ENCODE data around the gene PLAC8.
A peak's percentile ranks its signal among the peaks of the same experiment; 100 is the strongest.
"Not testable (repeated sequence)": the region's sequence is repeated elsewhere in the genome, so short reads cannot be mapped to it uniquely, and the experiment has no call there.

Gene PLAC8

DNA sequence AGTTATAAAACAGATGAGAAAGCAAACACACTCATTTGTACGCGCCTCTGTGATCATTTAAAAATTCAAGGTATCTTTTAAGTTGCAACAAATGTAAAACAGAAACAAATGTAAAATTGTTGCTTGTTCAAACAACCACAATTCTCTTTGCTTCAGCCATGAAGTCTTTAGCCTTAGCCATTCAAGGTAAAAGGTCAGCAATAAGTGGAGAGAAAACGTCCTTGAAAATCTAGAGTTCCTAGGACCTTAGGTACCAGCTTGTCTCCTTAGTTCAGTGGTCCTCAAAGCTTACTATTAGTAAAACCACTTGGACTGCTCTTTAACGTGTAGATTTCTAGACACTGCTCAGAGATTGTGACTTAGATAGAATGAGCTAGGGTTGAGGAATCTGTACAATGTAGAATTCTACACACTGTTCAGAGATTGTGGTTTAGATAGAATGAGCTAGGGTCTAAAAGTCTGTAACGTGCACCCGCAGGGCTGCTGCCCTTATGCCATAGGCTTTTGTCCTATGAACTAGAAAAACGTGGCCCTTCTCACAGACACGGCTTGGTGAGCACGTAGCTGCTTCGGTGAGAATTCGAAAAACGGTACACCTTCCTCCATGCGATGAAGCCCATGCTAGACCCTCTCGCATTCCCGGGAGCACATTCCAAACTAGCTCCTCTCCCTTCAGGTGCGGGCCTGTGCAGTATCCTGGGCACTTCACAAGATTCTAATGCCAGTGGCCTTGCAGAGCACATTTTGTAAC lies 1.7 kb downstream of the PLAC8 start:
- H3K4me3 ChIP-seq (ENCODE audit: low read depth in 1 of 2, low read length in 2 of 2), result peak overlapping the region; percentile 63 to 67
- peak overlapping the region; percentile 54 for H3K27ac ChIP-seq (ENCODE audit: low read depth, low read length)
- H3K36me3 ChIP-seq (ENCODE audit: control insufficient read depth in 1 of 2, insufficient read depth in 2 of 2, low read length in 2 of 2), result no peaks in the 10 kb centered on the region
- peak overlapping the region; percentile 64 to 74 for H3K9ac ChIP-seq (ENCODE audit: low read depth in 1 of 2, low read length in 2 of 2)
- H3K4me1 ChIP-seq (ENCODE audit: control insufficient read depth in 1 of 2, insufficient read depth in 2 of 2, low read length in 2 of 2), result peaks cover 14 to 28% of the 10 kb centered on the region in 2 donors
- no peaks in the 10 kb centered on the region for H3K27me3 ChIP-seq (ENCODE audit: control insufficient read depth in 1 of 2, insufficient read depth in 2 of 2, low read length in 2 of 2)
- no peaks in the 10 kb centered on the region for H3K9me3 ChIP-seq (ENCODE audit: control insufficient read depth in 1 of 2, low read length in 2 of 2)

DNA sequence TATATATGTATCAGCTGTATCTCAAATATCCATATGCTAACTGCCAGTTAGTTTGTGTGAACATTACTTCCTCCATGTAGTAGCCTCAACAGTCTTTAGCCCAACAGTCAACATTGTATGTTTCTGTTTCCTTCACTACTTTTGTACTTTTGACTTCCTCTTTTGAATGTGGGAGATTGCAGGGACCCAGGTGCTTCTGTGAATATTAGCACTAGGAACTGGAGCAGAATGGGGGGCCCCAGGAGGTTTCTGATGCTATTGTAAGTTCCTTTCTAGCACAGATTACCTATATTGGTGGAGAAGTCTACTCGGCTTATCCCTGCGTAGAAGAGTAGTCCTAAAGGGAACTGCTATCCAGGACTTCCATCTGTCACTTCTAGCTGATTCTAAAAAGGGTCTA lies 2.3 kb downstream of the PLAC8 start:
- Histone ChIP-seq H3K36me3 (ENCODE audit: control insufficient read depth in 1 of 2, insufficient read depth in 2 of 2, low read length in 2 of 2) (no peaks in the 10 kb centered on the region), H3K4me1 (ENCODE audit: control insufficient read depth in 1 of 2, insufficient read depth in 2 of 2, low read length in 2 of 2) (peaks cover 14 to 28% of the 10 kb centered on the region in 2 donors), H3K4me3 (ENCODE audit: low read depth in 1 of 2, low read length in 2 of 2) (peak overlapping the region; percentile 63 to 67), H3K27me3 (ENCODE audit: control insufficient read depth in 1 of 2, insufficient read depth in 2 of 2, low read length in 2 of 2) (no peaks in the 10 kb centered on the region), H3K27ac (ENCODE audit: low read depth, low read length) (peak overlapping the region; percentile 54), H3K9me3 (ENCODE audit: control insufficient read depth in 1 of 2, low read length in 2 of 2) (no peaks in the 10 kb centered on the region), H3K9ac (ENCODE audit: low read depth in 1 of 2, low read length in 2 of 2) (peak overlapping the region; percentile 64 to 74)

GRCh38 chr4:83111751-83112141 lies 2.8 kb downstream of the PLAC8 start:
- Histone ChIP-seq H3K4me1 (ENCODE audit: control insufficient read depth in 1 of 2, insufficient read depth in 2 of 2, low read length in 2 of 2) (peaks cover 14 to 28% of the 10 kb centered on the region in 2 donors), H3K4me3 (ENCODE audit: low read depth in 1 of 2, low read length in 2 of 2) (peak overlapping the region in 1 of 2 donors; percentile 27)
- not testable (repeated sequence) for H3K9me3 ChIP-seq (ENCODE audit: control insufficient read depth in 1 of 2, low read length in 2 of 2); H3K36me3 ChIP-seq (ENCODE audit: control insufficient read depth in 1 of 2, insufficient read depth in 2 of 2, low read length in 2 of 2); H3K27me3 ChIP-seq (ENCODE audit: control insufficient read depth in 1 of 2, insufficient read depth in 2 of 2, low read length in 2 of 2); H3K9ac ChIP-seq (ENCODE audit: low read depth in 1 of 2, low read length in 2 of 2); H3K27ac ChIP-seq (ENCODE audit: low read depth, low read length)

GRCh38 chr4:83110970-83111750 lies 3.4 kb downstream of the PLAC8 start:
- peak overlapping the region; percentile 50 to 67 for H3K9ac ChIP-seq (ENCODE audit: low read depth in 1 of 2, low read length in 2 of 2)
- no peaks in the 10 kb centered on the region for H3K36me3 ChIP-seq (ENCODE audit: control insufficient read depth in 1 of 2, insufficient read depth in 2 of 2, low read length in 2 of 2)
- H3K27me3 ChIP-seq (ENCODE audit: control insufficient read depth in 1 of 2, insufficient read depth in 2 of 2, low read length in 2 of 2), result no peaks in the 10 kb centered on the region
- no peak overlapping the region for H3K27ac ChIP-seq (ENCODE audit: low read depth, low read length)
- peaks cover 14 to 28% of the 10 kb centered on the region in 2 donors for H3K4me1 ChIP-seq (ENCODE audit: control insufficient read depth in 1 of 2, insufficient read depth in 2 of 2, low read length in 2 of 2)
- peak overlapping the region; percentile 65 to 75 for H3K4me3 ChIP-seq (ENCODE audit: low read depth in 1 of 2, low read length in 2 of 2)
- no peaks in the 10 kb centered on the region for H3K9me3 ChIP-seq (ENCODE audit: control insufficient read depth in 1 of 2, low read length in 2 of 2)

GRCh38 chr4:83110223-83110945 lies 4.1 kb downstream of the PLAC8 start:
- no peaks in the 10 kb centered on the region for H3K27me3 ChIP-seq (ENCODE audit: control insufficient read depth in 1 of 2, insufficient read depth in 2 of 2, low read length in 2 of 2)
- peak overlapping the region; percentile 65 to 75 for H3K4me3 ChIP-seq (ENCODE audit: low read depth in 1 of 2, low read length in 2 of 2)
- H3K9ac ChIP-seq (ENCODE audit: low read depth in 1 of 2, low read length in 2 of 2), result peak overlapping the region; percentile 50 to 67
- no peaks in the 10 kb centered on the region for H3K9me3 ChIP-seq (ENCODE audit: control insufficient read depth in 1 of 2, low read length in 2 of 2)
- H3K36me3 ChIP-seq (ENCODE audit: control insufficient read depth in 1 of 2, insufficient read depth in 2 of 2, low read length in 2 of 2), result peaks cover under 1 to 4% of the 10 kb centered on the region in 2 donors
- peaks cover 14 to 27% of the 10 kb centered on the region in 2 donors for H3K4me1 ChIP-seq (ENCODE audit: control insufficient read depth in 1 of 2, insufficient read depth in 2 of 2, low read length in 2 of 2)
- H3K27ac ChIP-seq (ENCODE audit: low read depth, low read length), result peak overlapping the region; percentile 70

DNA sequence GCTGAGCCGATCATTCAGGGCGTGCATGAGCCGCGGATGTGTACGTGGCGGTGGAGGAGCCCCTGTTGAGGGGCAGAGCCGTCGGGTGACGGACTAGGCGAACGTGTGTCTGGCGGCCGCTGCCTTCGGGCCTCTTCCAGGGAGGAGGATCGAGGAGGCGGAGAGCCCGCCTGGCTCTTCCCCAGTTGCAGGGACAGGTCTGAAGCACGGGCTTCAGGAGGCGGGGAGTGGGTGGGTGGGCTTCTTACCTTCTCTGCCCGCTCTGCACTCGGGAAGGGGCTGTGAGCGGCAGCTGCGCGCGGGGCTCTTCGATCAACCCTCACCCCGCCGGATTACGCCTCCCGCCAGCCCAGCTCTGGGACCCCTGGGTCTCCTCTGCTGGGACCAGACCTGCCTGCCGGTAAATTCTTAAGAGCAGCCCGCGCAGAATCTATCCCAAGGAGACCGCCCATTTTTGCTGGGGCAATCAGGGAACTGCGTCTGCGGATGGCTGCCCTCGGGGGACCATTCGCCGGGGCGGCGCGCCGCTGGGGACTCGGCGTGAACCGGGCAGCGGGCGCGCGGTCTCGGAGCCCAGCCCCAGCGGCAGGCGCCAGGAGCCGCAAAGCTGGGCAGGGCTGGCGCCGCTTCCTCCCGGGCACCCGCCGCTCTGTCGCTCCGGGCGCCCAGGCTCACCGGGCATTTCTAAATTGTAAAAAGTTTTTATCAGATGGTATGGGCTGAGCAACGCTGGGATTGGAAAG lies 4.9 kb downstream of the PLAC8 start:
- Histone ChIP-seq H3K27ac (ENCODE audit: low read depth, low read length) (peak overlapping the region; percentile 70), H3K4me3 (ENCODE audit: low read depth in 1 of 2, low read length in 2 of 2) (peak overlapping the region; percentile 65 to 75), H3K27me3 (ENCODE audit: control insufficient read depth in 1 of 2, insufficient read depth in 2 of 2, low read length in 2 of 2) (no peaks in the 10 kb centered on the region), H3K36me3 (ENCODE audit: control insufficient read depth in 1 of 2, insufficient read depth in 2 of 2, low read length in 2 of 2) (peaks cover 3 to 11% of the 10 kb centered on the region in 2 donors), H3K4me1 (ENCODE audit: control insufficient read depth in 1 of 2, insufficient read depth in 2 of 2, low read length in 2 of 2) (peaks cover 9 to 22% of the 10 kb centered on the region in 2 donors), H3K9ac (ENCODE audit: low read depth in 1 of 2, low read length in 2 of 2) (peak overlapping the region; percentile 50 to 67), H3K9me3 (ENCODE audit: control insufficient read depth in 1 of 2, low read length in 2 of 2) (no peaks in the 10 kb centered on the region)

DNA sequence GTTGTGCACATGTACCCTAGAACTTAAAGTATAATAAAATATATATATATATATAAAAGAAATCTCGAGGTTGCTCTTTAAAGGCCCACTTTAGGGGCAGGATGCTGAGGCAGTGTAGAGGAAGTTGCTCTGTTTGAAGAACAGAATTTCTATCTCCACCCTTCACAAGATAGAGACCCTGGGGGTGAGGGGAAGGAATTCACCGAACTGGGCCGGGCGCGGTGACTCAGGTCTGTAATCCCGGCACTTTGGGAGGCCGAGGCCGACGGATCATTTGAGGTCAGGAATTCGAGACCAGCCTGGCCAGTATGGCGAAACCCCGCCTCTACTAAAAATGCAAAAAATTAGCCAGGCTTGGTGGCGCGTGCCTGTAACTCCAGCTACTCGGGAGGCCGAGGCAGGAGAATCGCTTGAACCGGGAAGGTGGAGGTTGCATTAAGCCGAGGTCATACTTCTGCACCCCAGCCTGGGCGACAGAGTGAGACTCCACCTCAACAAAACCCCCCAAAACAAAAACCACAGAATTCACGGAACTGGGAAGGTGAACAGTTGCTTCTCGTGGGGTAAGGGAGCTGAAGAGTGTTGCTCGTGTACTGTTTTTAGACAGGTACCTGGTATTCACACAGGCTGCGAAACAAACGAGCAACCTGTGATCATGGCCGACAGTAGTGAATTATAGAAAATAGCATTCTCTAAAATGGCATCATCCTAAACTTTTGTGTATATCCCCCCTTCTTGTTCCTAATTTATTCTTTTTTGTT lies 6.2 kb downstream of the PLAC8 start:
- H3K27me3 ChIP-seq (ENCODE audit: control insufficient read depth in 1 of 2, insufficient read depth in 2 of 2, low read length in 2 of 2), result no peaks in the 10 kb centered on the region
- no peaks in the 10 kb centered on the region for H3K9me3 ChIP-seq (ENCODE audit: control insufficient read depth in 1 of 2, low read length in 2 of 2)
- peaks cover 9 to 19% of the 10 kb centered on the region in 2 donors for H3K4me1 ChIP-seq (ENCODE audit: control insufficient read depth in 1 of 2, insufficient read depth in 2 of 2, low read length in 2 of 2)
- H3K27ac ChIP-seq (ENCODE audit: low read depth, low read length), result no peak overlapping the region
- H3K4me3 ChIP-seq (ENCODE audit: low read depth in 1 of 2, low read length in 2 of 2), result peak overlapping the region; percentile 26 to 75
- H3K9ac ChIP-seq (ENCODE audit: low read depth in 1 of 2, low read length in 2 of 2), result peak overlapping the region in 1 of 2 donors; percentile 49
- H3K36me3 ChIP-seq (ENCODE audit: control insufficient read depth in 1 of 2, insufficient read depth in 2 of 2, low read length in 2 of 2), result peaks cover 3 to 15% of the 10 kb centered on the region in 2 donors

GRCh38 chr4:83107631-83108030 lies 6.9 kb downstream of the PLAC8 start:
- Histone ChIP-seq H3K27me3 (ENCODE audit: control insufficient read depth in 1 of 2, insufficient read depth in 2 of 2, low read length in 2 of 2) (no peaks in the 10 kb centered on the region), H3K9me3 (ENCODE audit: control insufficient read depth in 1 of 2, low read length in 2 of 2) (no peaks in the 10 kb centered on the region), H3K9ac (ENCODE audit: low read depth in 1 of 2, low read length in 2 of 2) (no peak overlapping the region), H3K4me3 (ENCODE audit: low read depth in 1 of 2, low read length in 2 of 2) (no peak overlapping the region), H3K36me3 (ENCODE audit: control insufficient read depth in 1 of 2, insufficient read depth in 2 of 2, low read length in 2 of 2) (peaks cover 3 to 15% of the 10 kb centered on the region in 2 donors), H3K27ac (ENCODE audit: low read depth, low read length) (no peak overlapping the region), H3K4me1 (ENCODE audit: control insufficient read depth in 1 of 2, insufficient read depth in 2 of 2, low read length in 2 of 2) (peaks cover 9 to 14% of the 10 kb centered on the region in 2 donors)

DNA sequence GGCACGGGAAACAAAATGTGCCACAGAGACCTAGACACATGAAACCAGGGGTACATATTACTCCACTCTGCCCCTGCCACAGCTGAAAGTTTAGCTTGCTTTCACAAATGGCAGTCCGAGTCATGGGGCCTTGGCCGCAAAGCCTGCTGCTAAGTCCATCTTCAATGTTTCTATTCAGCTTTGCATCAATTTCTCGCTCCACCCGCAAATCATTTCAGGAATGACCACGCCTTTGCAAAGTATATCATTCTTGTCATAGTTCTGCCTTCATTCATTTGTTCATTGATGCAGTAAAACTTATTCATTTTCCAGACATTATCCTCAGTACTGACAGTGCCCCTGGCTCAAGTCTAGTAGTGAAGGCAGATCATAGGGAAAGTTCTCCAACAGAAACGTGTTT lies 9.5 kb downstream of the PLAC8 start:
- Histone ChIP-seq H3K9ac (ENCODE audit: low read depth in 1 of 2, low read length in 2 of 2) (no peak overlapping the region), H3K36me3 (ENCODE audit: control insufficient read depth in 1 of 2, insufficient read depth in 2 of 2, low read length in 2 of 2) (peaks cover 3 to 15% of the 10 kb centered on the region in 2 donors), H3K27me3 (ENCODE audit: control insufficient read depth in 1 of 2, insufficient read depth in 2 of 2, low read length in 2 of 2) (no peaks in the 10 kb centered on the region), H3K9me3 (ENCODE audit: control insufficient read depth in 1 of 2, low read length in 2 of 2) (no peaks in the 10 kb centered on the region), H3K4me1 (ENCODE audit: control insufficient read depth in 1 of 2, insufficient read depth in 2 of 2, low read length in 2 of 2) (peaks cover 0 to 7% of the 10 kb centered on the region in 2 donors), H3K4me3 (ENCODE audit: low read depth in 1 of 2, low read length in 2 of 2) (no peak overlapping the region), H3K27ac (ENCODE audit: low read depth, low read length) (no peak overlapping the region)
